EL (cell line): ENCODE measurements around the gene CENPX.
"Not testable (repeated sequence)": the region's sequence is repeated elsewhere in the genome, so short reads cannot be mapped to it uniquely, and the experiment has no call there.

Experiments
- DNase-seq: peaks from one replicate; pipeline ENCODE4 v3.0.0-alpha.2; 2016

The CENPX gene

DNA sequence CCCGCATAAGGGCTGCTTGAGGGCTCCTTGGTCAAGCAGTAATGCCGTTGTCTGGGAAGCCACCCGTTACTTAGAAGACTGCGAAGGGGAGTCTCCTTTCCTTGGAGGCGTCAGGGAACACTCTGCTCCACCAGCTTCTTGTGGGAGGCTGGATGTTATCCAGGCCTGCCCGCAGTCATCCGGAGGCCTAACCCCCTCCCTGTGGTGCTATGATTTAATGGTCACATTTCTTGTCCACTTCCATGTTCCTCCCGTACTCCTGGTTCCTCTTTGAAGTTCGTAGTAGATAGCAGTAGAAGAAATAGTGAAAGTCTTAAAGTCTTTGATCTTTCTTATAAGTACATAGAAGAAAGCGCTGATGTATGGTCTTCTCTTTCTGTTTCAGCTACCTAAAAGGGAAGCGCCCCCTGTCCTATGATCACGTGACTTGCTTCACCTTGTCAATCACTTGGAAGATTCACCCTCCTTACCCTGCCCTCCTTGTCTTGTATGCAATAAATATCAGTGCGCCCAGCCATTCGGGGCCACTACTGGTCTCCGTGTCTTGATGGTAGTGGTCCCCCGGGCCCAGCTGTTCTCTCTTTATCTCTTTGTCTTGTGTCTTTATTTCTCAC lies 16.2 kb upstream of the CENPX start:
- DNase-seq = not testable (repeated sequence)

GRCh38 chr17:82037889-82038195 lies 15.2 kb upstream of the CENPX start:
- DNase-seq = no peak

DNA sequence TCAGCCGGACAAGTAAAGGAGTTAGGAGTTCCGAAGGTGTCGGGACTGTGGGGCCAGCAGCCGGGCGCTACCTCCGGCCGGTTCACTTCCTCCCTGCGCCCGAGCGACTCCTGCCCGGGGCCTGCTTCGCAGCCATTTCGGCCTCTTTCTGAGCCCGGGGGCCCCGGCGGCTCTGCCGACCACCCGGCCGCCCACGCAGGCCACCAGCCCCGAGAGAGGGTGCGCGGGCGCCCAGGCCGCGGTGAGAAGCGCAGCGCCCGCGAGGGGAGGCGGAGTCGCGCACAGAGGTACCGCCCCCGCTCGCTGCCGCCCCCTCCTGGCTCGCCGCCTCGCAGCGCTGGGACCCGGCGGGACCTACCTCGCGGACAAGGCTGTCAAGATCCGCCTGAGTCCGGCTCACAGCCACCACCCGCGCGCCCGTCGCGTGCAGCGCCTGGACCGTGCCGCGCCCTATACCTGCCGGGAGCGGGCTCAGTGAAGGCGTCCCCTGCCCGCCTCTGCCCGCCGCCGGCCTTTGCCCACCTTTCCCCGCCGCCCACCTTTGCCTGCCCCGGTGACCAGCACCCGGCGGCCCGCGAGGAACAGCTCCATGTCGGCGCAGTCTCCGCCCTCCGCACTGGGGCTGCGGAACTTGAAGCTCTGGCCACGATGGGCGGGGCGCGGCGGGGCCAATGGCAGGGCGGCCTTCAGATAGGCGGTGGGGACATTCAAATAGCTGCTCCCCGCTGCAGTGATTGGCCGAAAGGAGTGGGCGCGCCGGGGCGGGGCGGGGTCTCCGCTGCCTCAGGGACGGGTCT lies 14.6 kb upstream of the CENPX start, which contains the start of gene DCXR:
Gene DCXR, minus strand, starts transcription at position 606 of the 797 bp plus-strand sequence. Its CDS starts 15 bp downstream, at position 591.
- peak; percentile 97 for DNase-seq

DNA sequence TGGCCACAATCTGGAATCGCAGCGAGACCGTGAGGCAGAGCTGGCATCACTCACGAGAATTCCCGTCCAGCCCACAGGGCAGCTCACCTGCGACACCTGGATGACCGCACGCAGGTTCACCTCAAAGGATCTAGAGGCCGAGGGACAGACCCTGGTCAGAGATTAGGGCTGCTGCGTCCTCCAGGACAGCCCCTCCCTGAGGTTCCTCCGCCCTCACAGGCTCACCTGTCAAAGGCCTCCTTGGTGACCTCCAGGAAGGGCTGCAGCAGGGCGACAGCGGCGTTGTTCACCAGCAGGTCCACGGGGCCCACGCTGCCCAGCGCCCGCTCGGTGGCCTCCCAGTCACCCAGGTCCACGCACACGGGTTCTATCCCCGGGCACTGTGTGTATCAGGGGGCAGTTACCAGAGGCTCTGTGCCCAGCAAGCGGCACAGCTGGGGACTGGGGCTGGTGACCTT lies 14.0 kb upstream of the CENPX start:
- DNase-seq = no peak

DNA sequence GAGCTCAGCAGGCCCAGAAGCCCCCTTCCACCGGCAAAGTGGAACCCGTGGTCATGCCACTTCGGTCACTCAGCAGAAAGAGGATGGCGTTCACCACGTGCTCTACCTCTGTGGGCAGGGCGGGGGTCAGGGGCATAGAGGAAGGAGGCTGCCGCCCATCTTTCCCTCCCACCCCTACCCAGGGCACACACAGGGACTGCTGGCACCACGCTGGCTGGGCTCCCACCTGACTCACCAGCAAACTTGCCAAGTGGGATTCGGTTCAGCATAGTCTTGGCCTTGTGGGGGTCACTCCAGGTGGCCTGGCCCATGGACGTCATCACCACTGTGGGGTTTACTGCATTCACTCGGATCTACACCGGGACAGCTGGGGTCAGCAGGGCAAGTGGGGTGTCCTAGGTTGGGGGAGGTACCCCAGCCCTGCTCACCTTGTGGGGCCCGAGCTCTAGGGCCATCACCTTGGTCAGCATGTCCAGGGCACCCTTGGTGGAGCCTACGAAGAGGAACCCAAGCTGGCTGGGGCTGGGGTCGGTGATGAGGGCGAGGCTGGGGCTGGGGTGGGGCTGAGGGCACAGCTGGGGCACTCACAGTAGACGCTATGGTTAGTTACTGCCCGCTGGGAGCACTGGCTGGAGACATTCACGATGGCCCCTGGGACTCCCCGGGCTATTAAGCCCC lies 13.4 kb upstream of the CENPX start:
- DNase-seq = no peak

DNA sequence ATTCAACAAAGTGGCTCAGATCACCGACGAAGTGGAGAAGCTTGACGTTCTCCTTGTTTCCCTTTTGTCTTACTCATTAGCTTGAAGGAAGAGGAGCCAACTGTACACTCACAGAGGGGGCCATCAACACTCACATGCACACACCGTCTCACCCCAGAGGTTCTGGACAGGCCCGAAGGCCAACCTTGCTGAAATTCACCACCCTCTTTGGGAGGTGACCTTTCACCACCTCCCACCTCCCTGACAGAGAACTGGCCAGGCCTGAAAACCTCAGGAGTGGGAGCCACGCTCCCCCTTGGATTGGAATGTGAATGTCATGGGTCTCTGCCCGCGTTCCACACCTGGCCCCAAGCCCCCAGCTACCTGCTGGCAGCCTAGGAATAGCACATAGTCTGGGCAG lies 12.8 kb upstream of the CENPX start:
- DNase-seq = no peak

GRCh38 chr17:82034371-82035011 lies 11.8 kb upstream of the CENPX start:
- no peak for DNase-seq

- DNase-seq = no peak
Measured at GRCh38 chr17:82033359-82034085, 10.8 kb upstream of the CENPX start.

DNA sequence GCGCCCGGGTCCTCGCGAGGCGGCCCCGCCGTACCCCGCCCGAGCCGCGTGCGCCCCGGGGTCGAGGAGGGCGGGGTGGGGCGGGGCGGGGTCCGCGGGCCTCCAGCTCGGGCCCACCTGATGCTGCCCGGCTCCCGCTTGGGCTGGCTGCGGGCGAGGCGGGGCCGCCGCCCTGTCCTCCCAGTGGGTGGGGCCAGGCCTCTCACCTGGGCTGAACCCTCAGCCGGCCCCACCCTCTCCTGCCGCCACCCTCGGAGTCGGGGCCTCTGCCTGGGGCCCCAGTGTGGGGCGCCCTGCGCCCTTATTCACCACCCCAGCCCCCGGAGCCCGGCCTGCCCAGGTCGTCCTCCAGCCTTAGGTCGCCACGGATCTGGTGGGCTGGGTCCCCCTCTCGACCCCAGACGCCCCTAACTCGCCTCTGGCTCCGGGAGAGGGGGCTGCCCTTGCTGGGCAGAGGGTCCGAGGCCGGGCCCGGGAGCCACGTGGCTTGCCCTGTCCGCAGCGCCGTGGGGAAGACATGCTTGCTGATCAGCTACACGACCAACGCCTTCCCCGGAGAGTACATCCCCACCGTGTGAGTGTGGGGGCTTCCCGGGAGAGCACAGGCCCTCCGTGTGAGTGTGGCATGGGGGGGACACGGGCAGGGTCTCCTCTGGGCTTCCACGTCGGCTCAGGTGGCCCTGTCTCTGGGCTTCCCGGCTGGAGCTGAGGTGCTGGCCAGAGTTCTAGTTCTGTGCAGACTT lies 9.4 kb upstream of the CENPX start:
- DNase-seq = no peak

DNA sequence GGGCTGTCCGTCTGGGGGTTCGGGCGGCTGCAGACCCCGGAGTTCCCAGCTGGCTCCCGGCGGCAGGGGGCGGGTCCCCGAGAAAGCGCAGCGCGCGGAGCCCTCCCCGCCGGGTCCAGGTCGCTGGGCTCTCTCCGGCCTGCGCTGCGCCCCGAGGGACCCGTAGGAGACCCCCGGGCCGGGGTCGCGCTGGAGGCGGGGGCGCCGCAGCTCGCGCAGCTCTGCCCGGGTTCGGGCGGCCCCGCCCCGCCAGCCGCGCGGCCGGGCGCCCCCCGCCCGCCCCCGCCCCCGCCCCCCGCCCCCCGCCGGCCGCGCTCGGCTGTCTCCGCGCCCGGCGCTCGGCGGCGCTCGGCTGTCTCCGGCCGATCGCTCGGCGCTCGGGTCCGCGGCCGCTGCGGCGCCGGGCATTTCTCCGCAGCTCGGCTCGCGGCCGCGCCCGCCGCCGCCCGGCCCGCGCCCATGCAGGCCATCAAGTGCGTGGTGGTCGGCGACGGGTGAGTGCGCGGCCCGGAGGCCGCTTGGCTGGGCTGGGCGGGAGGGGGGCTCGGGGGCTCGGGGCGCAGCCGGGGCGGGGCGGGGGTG lies 8.7 kb upstream of the CENPX start, which contains the start of gene RAC3:
Gene RAC3, plus strand, starts transcription at position 376 of the 582 bp plus-strand sequence. Its CDS starts 84 bp downstream, at position 460.
- peak; percentile 41 for DNase-seq

- DNase-seq = peak; percentile 82
Measured at GRCh38 chr17:82030470-82031302, 8.0 kb upstream of the CENPX start.

DNA sequence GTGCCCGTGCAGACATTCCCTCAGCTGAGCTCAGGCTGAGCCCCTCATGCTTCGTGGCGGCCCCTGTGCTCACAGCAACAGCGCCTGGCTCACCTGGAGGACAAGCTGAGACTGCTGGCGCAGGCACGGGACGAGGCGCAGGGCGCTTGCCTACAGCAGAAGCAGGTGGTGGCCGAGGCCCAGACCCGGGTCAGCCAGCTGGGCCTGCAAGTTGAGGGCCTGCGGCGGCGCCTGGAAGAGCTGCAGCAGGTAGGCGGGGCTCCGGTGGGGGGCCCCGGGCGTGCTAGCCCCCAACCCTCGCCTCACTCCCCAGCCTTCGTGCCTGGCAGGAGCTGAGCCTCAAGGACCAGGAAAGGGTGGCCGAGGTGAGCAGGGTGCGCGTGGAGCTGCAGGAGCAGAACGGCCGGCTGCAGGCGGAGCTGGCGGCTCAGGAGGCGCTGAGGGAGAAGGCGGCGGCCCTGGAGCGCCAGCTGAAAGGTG lies 7.4 kb upstream of the CENPX start:
- no peak for DNase-seq

- DNase-seq = no peak
Measured at GRCh38 chr17:82029391-82029790, 6.7 kb upstream of the CENPX start.

- no peak for DNase-seq
Measured at GRCh38 chr17:82028966-82029365, 6.3 kb upstream of the CENPX start.

DNA sequence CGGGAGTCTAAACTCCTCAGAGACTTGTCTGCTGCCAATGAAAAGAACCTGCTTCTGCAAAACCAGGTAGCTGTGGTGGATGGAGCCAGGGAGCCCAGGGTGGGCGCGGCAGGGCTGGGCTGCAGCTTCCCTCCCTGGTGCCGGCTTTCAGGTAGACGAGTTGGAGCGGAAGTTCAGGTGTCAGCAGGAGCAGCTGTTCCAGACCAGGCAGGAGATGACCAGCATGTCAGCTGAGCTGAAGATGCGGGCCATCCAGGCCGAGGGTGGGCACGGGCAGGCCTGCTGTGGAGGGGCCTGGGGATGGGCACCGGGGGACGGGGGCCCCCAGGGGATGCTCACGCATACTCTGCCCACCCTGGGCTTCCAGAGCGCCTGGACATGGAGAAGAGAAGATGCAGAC lies 5.6 kb upstream of the CENPX start:
- no peak for DNase-seq

DNA sequence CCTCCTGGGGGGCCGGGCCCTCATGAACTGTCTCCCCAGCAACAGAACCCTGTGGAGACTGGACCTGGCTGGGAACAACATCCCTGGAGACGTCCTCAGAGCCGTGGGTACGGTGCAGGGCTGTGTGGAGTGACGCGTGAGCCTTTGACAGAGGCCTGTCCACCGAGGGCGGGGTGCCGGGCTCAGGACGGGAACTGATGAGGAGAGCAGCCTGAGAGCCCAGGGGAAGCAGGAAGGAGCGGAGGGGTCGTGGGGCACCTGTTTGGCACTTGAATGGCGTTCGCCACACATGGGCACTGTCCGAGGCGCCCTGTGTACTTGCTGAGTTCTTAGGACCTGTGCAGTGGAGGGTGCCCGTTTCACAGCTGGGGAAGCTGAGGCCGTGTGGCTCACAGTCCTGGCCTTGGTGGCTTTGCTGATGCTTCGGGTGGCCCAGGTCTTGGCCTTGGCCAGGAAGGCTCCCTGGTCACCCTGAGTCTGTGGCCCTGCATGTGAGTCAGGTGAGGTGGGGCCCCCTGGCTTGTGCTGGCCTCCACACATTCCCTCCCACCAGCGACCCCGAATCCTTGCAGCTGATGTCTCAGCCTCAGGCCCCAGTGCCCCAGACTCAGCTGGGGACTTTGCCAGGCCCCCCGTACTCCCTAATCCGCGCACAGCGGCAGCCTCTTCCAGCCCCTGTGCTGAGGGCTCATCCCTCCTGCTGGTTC lies 2.9 kb upstream of the CENPX start:
- DNase-seq = no peak

- no peak for DNase-seq
Measured at GRCh38 chr17:82024859-82025258, 2.2 kb upstream of the CENPX start.

DNA sequence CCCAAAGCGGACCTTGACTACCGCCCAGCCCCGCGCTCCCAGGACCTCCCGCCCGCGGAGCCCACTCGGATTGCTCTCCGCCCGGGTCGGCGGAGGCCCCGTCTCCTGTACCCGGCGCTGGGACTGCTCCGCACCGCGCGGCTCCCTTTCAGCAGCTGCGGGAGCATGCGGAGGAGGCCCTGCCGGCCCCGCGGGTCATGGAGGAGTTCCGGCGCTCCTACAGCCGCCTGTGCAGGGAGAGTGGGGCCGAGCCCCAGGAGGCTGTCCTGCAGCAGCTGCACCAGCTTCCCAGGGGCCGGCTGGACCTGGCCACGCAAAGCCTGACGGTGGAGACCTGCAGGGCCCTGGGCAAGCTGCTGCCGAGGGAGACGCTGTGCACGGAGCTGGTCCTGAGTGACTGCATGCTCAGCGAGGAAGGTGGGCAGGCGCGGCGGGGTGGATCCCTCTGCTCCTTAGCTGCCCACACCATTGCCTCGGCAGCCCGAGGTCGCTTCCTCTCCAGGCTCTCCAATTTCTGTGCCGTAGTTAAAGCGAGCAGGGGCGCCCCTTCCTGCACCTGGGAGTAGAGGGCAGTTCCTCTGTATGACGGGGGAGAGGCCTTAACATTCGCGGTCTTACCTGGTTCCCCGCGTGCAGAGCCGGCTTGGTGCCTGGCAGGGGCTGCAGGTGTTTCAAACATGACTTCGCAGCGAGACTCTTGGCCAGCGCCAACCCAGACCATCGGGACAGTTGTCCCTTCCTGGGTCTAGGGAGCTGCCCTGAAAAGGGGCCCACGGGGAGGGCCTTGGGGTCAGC lies 966 bp upstream of the CENPX start:
- peak; percentile 31 for DNase-seq

DNA sequence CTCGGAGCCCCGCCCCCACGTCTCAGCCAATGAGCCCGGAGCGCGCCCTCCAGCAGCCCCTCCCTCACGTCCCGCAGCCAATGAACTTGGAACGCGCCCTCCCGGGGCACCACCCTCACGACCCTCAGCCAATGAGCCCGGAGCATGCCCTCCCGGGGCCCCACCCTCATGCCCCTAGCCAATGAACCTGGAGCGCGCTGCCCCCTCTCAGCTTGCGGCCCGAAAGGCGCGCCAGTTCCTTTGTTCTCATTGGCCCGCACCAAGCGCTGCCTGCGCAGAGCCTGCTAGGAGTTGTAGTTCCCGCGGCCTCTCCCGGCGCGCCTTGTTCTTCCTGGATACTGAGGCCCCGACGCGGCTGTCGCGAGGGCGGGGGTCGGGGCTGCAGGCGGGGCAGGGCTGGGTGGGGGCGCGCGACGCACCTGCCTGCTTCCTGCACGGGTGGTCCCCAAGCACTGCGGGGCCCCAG lies 336 bp upstream of the CENPX start, which contains the start of gene LRRC45:
Gene LRRC45, plus strand, starts transcription at position 325 of the 466 bp plus-strand sequence. CDS start 339 bp downstream, outside the sequence.
- peak; percentile 100 for DNase-seq
